Panc1 (cell line): ENCODE measurements around the gene RBCK1.

ENCODE experiments used
- CTCF ChIP-seq: fragments of 450-650 bp; IDR thresholded peaks from 2 replicates; pipeline ENCODE4 v1.5.1; 2017; ENCODE audit warnings: mild to moderate bottlenecking
- REST ChIP-seq, 2 experiments: IDR thresholded peaks; 2 replicates each; pipeline ENCODE4 v1.6.1; 2011 to 2012; ENCODE audit warnings: low read depth in 2 of 2, control low read depth in 1 of 2, low read length in 1 of 2, mild to moderate bottlenecking in 1 of 2, moderate library complexity in 1 of 2; ENCODE audit not compliant: insufficient read depth in 1 of 2

- TF ChIP-seq CTCF: no peak
- TF ChIP-seq REST (IDR thresholded peaks at IDR 0.05; ENCODE audit: insufficient read depth in 1 of 2, low read depth in 2 of 2, low read length in 1 of 2): no peak
These were observed 61.8 kb downstream of the RBCK1 start for GRCh38 chr20:469746-470490.
